HG03469 (cell line): ENCODE results near the gene HMX1.

Experiments used
- ATAC-seq: cut with Tn5 transposase; IDR thresholded peaks from one replicate; pipeline ENCODE4 v1.9.1; 2021; ENCODE audit warnings: mild to moderate bottlenecking, moderate library complexity, moderate number of reproducible peaks; ENCODE audit not compliant: unreplicated experiment

The HMX1 gene

DNA sequence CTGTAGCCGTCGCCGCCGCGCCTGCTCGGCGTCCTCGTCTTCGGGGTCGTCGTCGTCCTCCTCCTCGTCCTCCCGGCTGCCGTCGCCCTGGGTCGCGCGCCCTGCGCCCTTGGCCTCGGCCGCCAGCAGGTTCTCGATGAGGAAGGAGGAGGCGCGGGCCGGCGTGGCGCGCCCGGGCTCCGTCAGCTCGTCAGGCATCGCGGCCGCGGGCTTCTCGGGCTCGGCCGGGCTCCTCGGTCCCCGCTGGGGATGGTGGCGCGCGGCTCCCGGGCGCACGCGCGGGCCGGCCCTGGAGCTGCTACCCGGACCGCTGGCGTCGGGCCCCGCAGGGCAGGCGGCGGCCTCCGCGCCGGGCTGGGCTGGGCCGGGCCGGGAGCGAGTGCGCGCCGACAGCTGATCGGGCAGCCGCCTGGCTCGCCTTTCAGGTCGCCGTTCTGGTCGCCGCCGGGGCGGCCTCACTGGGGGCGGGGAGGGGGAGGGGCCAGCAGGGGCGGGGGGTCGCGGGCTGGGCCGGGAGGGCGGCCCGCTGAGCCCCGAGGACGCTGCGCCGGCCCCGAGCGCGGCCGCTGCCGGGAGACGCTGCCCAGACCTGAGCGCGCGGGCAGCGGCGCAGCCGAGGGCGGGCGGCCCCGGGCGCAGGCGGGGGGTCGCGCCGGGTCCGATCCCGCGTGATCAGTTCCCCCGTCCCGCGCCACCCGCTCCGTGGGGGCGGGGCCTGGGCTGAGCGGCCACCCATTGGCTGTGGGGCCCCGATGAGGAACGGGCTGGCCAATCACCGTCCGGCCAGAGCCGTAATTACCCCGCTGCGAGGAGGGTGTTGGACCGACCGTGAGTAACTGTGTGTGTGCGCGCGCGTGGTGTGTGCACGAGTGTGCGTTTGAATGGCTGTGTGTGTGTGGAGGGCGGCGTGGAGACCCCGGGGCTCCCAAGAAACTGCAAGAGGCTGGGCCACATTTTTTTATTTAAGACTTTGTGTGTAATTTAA is at the start of gene HMX1:
HMX1 (minus strand) TSS at position 423 of the 985 bp plus-strand sequence; CDS start at position 198, 225 bp downstream.
- ATAC-seq: no peak

GRCh38 chr4:8920969-8921368 is 49.3 kb upstream of the HMX1 start:
- no peak for ATAC-seq

GRCh38 chr4:8920289-8920965 is 48.8 kb upstream of the HMX1 start:
- no peak for ATAC-seq

- no peak for ATAC-seq
These were observed 48.1 kb upstream of the HMX1 start for GRCh38 chr4:8919651-8920288.

DNA sequence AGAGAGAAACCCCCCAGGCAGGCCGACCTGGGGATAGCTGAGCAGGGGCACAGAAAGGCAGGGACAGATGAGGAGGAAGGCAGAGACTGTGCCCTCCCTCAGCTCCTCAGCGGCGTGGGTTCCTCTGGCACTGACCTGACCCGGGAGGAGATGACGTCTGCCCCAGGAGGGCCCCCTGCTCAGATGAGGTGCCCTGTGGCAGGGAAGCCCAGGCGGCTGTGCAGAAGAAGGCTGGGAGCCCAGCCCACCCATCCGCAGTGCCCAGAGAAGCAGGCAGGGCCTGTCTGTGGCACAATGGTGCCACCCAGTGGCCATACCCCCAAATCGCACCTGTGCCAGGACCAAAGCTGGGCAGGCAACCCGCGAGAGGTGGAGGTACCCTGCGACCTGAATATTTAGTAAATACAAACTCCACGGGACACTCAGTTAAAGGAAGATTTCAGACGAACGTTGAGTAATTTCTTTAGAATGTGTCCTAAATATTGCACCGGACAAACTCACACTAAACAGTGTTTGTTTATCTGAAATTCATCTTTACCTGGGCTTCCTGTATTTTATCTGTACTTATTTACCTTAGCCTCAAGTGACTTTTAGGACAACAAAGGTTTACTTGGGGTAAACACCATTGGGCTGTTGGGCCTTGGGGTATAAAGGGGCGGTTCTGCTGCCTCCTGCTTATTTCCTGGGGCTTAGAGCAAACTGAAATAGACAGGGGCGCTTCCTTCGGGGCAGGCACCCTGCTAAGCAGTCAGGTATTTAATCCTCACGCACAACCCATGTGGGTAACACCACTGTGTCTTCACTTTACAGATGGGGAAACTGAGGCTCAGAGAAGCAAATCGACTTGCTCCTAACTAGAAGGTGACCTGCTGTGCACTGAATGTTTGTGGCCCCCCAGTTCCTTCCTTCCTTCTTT is 46.5 kb upstream of the HMX1 start:
- ATAC-seq: peak; percentile 65

- no peak for ATAC-seq
These were observed 45.7 kb upstream of the HMX1 start for GRCh38 chr4:8917321-8917811.

DNA sequence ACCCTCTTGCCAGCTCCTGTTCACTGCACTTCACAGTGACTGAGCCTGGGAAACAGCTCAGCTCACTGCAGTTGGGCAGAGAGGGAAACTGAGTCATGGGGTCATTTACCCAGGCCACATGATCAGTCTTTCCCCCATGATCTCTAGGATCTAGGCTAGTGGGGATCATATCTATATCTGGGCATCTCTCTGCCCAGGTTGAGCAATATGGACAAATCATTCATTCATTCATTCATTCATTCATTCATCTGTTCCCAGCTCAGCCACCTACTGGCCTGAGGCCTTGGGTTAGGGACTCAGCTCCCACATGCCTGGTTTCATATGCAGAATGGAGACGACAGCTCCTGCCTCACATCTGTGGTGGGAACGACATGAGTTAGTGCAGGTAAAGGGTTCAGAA is 45.3 kb upstream of the HMX1 start:
- no peak for ATAC-seq

- ATAC-seq: no peak
These were observed 44.8 kb upstream of the HMX1 start for GRCh38 chr4:8916351-8916885.

DNA sequence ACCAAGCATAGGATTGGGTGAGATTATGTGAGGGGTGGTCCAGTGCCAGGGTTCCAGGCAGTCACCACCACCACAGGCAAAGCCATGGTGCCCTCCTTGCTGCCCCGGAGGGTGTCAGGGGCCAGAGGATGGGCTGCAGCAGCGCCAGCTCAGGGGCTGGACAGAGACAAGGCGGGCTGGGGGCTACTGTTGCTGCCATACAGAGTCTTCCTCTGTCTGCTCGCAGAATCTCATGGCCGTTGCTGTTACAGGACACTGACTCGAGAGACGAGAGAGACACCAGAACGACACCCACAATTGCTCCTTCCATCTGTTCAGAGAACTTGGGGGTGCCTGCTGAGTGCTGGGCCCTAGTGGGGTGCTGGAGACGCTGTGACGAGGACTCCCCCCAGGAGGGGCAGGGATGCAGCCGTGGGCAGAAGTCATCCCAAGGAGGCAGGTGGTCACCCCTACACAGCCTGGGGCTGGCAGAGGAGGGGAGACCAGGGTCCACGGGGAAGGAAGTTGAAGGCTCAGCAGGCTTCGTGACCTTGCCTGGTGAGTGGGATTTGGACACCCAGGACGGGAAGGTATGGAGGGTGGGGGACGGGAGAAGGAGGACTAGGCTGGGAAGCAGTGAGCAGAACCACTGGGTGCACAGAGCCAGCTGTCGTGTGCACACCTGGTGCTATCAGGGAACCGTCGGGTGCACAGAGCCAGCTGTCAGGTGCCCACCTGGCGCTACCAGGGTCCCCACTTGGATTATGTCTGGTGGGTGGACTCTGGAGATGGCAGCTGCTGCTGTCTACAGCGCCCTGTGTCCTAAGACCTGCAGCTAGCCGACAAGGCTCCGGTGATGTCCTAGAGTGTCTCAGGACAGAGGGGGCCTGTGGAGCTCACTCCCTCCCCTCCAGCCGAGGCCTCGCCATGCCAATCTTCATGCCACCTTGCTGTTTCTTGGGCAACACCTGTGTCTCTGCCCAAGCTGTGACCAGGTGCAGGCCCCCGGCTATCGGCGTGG is 43.9 kb upstream of the HMX1 start:
- no peak for ATAC-seq

DNA sequence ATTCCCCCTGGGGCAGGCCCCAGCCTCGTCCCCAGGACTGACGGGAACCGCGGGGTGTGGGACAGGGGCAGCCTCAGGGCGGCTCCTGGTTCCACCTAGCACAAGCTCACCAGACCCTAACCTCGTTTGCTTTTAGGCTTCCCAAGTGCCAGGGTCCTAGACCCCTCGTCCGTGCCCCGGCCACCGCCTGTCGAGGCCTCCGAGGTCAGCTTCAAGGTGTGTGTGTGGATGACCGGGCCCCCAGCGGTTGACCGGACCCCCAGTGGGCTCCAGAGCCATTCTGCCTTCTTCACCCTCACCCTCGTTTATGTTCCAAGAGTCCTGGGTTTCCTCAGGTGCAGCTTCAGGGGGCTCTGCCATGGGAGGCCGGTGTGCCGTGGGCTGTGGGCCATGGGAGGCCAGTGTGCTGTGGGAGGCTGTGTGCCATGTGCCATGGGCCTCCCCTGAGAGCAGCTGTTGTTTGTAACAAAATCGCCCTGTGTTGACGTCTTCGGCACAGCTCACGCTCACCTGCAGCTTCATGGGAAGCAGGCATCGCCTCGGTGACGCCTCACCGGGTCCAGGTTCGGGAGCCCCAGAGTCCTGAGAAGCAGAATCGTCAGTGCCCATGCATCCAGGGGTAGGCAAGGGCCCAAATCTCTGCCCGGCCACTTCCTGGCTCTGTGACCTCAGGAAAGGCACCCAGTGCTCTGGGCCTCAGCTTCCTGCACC is 43.0 kb upstream of the HMX1 start:
- no peak for ATAC-seq

DNA sequence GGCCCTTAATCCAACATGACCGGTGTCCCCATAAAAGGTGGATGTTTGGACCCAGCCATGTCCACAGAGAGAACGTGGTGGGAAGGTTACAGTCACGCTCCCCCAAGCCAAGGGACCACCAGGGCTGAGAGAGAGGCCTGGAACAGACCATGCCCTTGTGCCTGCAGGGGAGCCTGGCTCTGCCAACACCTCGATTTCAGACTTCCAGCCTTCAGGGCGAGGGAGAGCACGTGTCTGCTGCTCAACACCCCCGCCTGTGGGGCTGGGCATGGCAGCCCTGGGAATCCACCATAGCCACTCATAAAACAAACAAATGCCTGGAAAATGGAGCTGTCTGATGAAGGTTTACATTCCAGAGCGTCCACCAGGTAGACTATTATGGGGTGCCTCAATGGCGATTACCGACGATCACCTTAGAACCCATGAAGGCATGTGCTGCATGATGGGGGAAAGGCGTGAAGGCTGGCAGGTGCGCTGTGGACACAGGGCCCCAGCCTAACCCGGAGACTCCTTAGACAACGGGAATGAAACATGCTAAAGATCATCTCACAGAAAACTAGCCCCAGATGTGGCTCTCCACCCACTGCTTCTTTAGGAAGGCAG is 42.3 kb upstream of the HMX1 start:
- no peak for ATAC-seq

GRCh38 chr4:8913121-8913857 is 41.6 kb upstream of the HMX1 start:
- no peak for ATAC-seq

- ATAC-seq: no peak
These were observed 40.9 kb upstream of the HMX1 start for GRCh38 chr4:8912506-8912905.

- ATAC-seq: no peak
These were observed 40.4 kb upstream of the HMX1 start for GRCh38 chr4:8912089-8912455.

DNA sequence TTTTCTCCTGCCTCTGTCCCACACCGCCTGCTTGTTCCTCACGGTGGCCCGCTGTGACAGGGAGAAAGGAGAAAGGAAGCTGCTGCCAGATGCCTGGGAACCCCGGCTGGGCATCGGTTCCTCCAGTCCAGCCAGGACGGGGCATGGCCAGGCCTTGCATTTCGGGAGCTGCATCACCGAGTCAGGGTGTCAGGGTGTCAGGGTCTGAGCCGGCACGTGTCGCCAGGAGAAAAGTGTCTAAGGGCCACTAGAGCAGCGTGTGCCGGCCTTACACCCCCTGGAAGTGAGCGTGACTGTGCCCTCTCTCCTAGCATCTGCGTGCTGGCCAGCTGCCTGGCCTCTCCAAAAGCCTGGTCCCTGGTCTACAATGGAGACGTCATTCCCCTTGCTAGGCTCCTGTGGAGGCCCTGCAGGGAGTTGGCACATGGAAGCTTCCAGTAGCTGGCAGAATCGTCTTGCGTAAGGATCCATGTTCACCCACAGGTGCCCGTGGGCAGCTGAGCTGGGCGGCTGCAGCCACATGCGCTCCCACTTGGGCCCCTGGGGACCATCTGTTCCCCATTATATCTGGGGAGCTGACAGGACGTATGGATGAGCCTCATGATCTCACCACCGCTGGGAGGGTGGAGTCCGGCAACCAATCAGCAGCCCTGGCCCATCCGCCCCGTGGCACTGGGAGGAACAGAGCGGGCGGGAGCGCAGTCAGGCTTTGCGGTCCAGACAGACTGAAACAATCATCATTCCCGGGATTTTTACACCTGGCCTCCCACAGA is 39.9 kb upstream of the HMX1 start:
- ATAC-seq: no peak

GRCh38 chr4:8910822-8911315 is 39.2 kb upstream of the HMX1 start:
- ATAC-seq: no peak
